Suppressor macrophage (primary cell): ENCODE data around the gene SMIM41.

Experiments
- DNase-seq, 4 experiments: peaks; one replicate each; pipeline ENCODE4 v3.0.0-alpha.2; 2020 to 2022

Gene SMIM41

GRCh38 chr12:52122540-52122871 lies 43.0 kb downstream of the SMIM41 start:
- DNase-seq: no peak

GRCh38 chr12:52122904-52123303 lies 43.4 kb downstream of the SMIM41 start:
- DNase-seq: no peak

GRCh38 chr12:52123487-52124186 lies 44.1 kb downstream of the SMIM41 start:
- DNase-seq: no peak

GRCh38 chr12:52125476-52125900 lies 46.0 kb downstream of the SMIM41 start:
- DNase-seq: no peak

- DNase-seq: no peak
Measured at GRCh38 chr12:52126050-52126604, 46.6 kb downstream of the SMIM41 start.

- DNase-seq: peak in 2 of 4 experiments; percentile 31 to 34
Measured at GRCh38 chr12:52126605-52127578, 47.4 kb downstream of the SMIM41 start.

GRCh38 chr12:52127683-52128450 lies 48.4 kb downstream of the SMIM41 start:
- no peak for DNase-seq

GRCh38 chr12:52130711-52131110 lies 51.2 kb downstream of the SMIM41 start:
- DNase-seq: no peak

- DNase-seq: peak; percentile 42 to 79 (median 53)
Measured at GRCh38 chr12:52132754-52133161, 53.3 kb downstream of the SMIM41 start.

- DNase-seq: no peak
Measured at GRCh38 chr12:52137746-52138145, 58.2 kb downstream of the SMIM41 start.

- DNase-seq: no peak
Measured at GRCh38 chr12:52139147-52139546, 59.6 kb downstream of the SMIM41 start.

GRCh38 chr12:52139579-52140062 lies 60.1 kb downstream of the SMIM41 start:
- no peak for DNase-seq

- DNase-seq: no peak
Measured at GRCh38 chr12:52141306-52141705, 61.8 kb downstream of the SMIM41 start.

- DNase-seq: no peak
Measured at GRCh38 chr12:52141875-52142274, 62.4 kb downstream of the SMIM41 start.

- no peak for DNase-seq
Measured at GRCh38 chr12:52142431-52142830, 62.9 kb downstream of the SMIM41 start.

GRCh38 chr12:52144512-52145227 lies 65.2 kb downstream of the SMIM41 start:
- DNase-seq: no peak

GRCh38 chr12:52145228-52146088 lies 66.0 kb downstream of the SMIM41 start:
- no peak for DNase-seq

- DNase-seq: no peak
Measured at GRCh38 chr12:52146089-52146821, 66.8 kb downstream of the SMIM41 start.

- DNase-seq: no peak
Measured at GRCh38 chr12:52146822-52147366, 67.4 kb downstream of the SMIM41 start.
